ENCODE measurements around the gene OR6B3. TPM values are rescaled to one million over a fixed set of nuclear protein-coding genes. Genes with fewer than 3 reads are reported as not detected.
"Not testable (repeated sequence)": the region's sequence is repeated elsewhere in the genome, so short reads cannot be mapped to it uniquely, and the experiment has no call there.

The OR6B3 gene
- total RNA-seq, 1 experiment from 2014 or later, result not detected

GRCh38 chr2:240045098-240045497 lies 8.2 kb downstream of the OR6B3 start:
- Histone ChIP-seq H3K79me2 (ENCODE audit: low read length) (no peaks in the 10 kb centered on the region), H3K9me2 (replicated peaks; ENCODE audit: low read length) (no peaks in the 10 kb centered on the region), H3K27ac (ENCODE audit: low read length) (no peak overlapping the region), H3K4me1 (ENCODE audit: insufficient read depth, low read length) (no peaks in the 10 kb centered on the region), H3K36me3 (ENCODE audit: low read depth, low read length) (no peaks in the 10 kb centered on the region), H4K20me1 (ENCODE audit: low read length) (no peaks in the 10 kb centered on the region), H3K4me3 (ENCODE audit: low read length) (no peak overlapping the region), H3K27me3 (ENCODE audit: low read length) (peaks cover 84% of the 10 kb centered on the region), H2AFZ (ENCODE audit: low read length) (no peak overlapping the region), H3K9ac (ENCODE audit: low read length) (no peak overlapping the region), H3F3A (ENCODE audit: low read length, unreplicated experiment) (no peaks in the 10 kb centered on the region), H3K9me3 (ENCODE audit: low read length) (no peaks in the 10 kb centered on the region), H3K4me2 (ENCODE audit: low read length) (no peak overlapping the region)
- BruUV-seq (replicated peaks), result no TSS peak
- ATAC-seq (no peak), DNase-seq (no peak)
- TF ChIP-seq CTCF (conservative IDR thresholded peaks at IDR 0.05; ENCODE audit: low read depth, low read length) (no peak), EZH2 (IDR thresholded peaks at IDR 0.05; ENCODE audit: low read length, unreplicated experiment) (no peak), EZH2phosphoT487 (IDR thresholded peaks at IDR 0.05; ENCODE audit: borderline replicate concordance, low read length) (no peak)
- CTCF ChIA-PET, result no interaction called here
- POLR2A ChIA-PET (ENCODE audit: unreplicated experiment), result no interaction called here
- intact Hi-C loops (cut with micrococcal nuclease), result no loop called here

- H3K36me3 ChIP-seq (ENCODE audit: low read depth, low read length); H3K79me2 ChIP-seq (ENCODE audit: low read length); H3K9me2 ChIP-seq (replicated peaks; ENCODE audit: low read length); BruUV-seq (replicated peaks); H3F3A ChIP-seq (ENCODE audit: low read length, unreplicated experiment); H3K4me3 ChIP-seq (ENCODE audit: low read length); H3K27ac ChIP-seq (ENCODE audit: low read length); H3K9ac ChIP-seq (ENCODE audit: low read length); CTCF ChIA-PET; POLR2A ChIA-PET (ENCODE audit: unreplicated experiment); H2AFZ ChIP-seq (ENCODE audit: low read length); H3K4me1 ChIP-seq (ENCODE audit: insufficient read depth, low read length); H4K20me1 ChIP-seq (ENCODE audit: low read length); DNase-seq; H3K9me3 ChIP-seq (ENCODE audit: low read length); ATAC-seq; intact Hi-C loops (cut with micrococcal nuclease); H3K4me2 ChIP-seq (ENCODE audit: low read length): not testable (repeated sequence)
- peaks cover 84% of the 10 kb centered on the region for H3K27me3 ChIP-seq (ENCODE audit: low read length)
These were observed 9.2 kb downstream of the OR6B3 start for GRCh38 chr2:240044096-240044495.

GRCh38 chr2:240043279-240043989 lies 9.9 kb downstream of the OR6B3 start:
- TF ChIP-seq CTCF (conservative IDR thresholded peaks at IDR 0.05; ENCODE audit: low read depth, low read length), result no peak
- TF ChIP-seq EZH2phosphoT487 (IDR thresholded peaks at IDR 0.05; ENCODE audit: borderline replicate concordance, low read length), result no peak
- TF ChIP-seq EZH2 (IDR thresholded peaks at IDR 0.05; ENCODE audit: low read length, unreplicated experiment), result no peak
- ChIA-PET CTCF (no interaction called here), POLR2A (ENCODE audit: unreplicated experiment) (no interaction called here)
- Histone ChIP-seq H3K9me3 (ENCODE audit: low read length) (no peaks in the 10 kb centered on the region), H3K9ac (ENCODE audit: low read length) (no peak overlapping the region), H3K27ac (ENCODE audit: low read length) (no peak overlapping the region), H2AFZ (ENCODE audit: low read length) (no peak overlapping the region), H3K4me1 (ENCODE audit: insufficient read depth, low read length) (no peaks in the 10 kb centered on the region), H3K36me3 (ENCODE audit: low read depth, low read length) (no peaks in the 10 kb centered on the region), H3K9me2 (replicated peaks; ENCODE audit: low read length) (no peaks in the 10 kb centered on the region), H3K27me3 (ENCODE audit: low read length) (peaks cover 84% of the 10 kb centered on the region), H3F3A (ENCODE audit: low read length, unreplicated experiment) (no peaks in the 10 kb centered on the region), H3K4me3 (ENCODE audit: low read length) (no peak overlapping the region), H3K79me2 (ENCODE audit: low read length) (no peaks in the 10 kb centered on the region), H3K4me2 (ENCODE audit: low read length) (no peak overlapping the region), H4K20me1 (ENCODE audit: low read length) (no peaks in the 10 kb centered on the region)
- DNase-seq (no peak), ATAC-seq (no peak)
- intact Hi-C loops (cut with micrococcal nuclease), result no loop called here
- no TSS peak for BruUV-seq (replicated peaks)
